Mesothelial cell of epicardium (in vitro differentiated cells): Measurements from ENCODE around the gene TAAR5. TPM values are rescaled to one million over a fixed set of nuclear protein-coding genes. Genes with fewer than 3 reads are reported as not detected.

Experiments
- DNase-seq, 2 experiments: peaks; one replicate each; pipeline ENCODE4 v3.0.0; 2021; ENCODE audit warnings: low spot score in 2 of 2; ENCODE audit not compliant: unreplicated experiment in 2 of 2
- H3K27ac Mint-ChIP-seq: 2 replicates; pipeline ENCODE4 v1.8.0; 2021; ENCODE audit warnings: mixed read lengths
- H3K27me3 Mint-ChIP-seq: 2 replicates; pipeline ENCODE4 v1.8.0; 2021; ENCODE audit warnings: low read depth, mixed read lengths
- H3K36me3 Mint-ChIP-seq: 2 replicates; pipeline ENCODE4 v1.8.0; 2021; ENCODE audit warnings: mixed read lengths
- H3K4me1 Mint-ChIP-seq: 2 replicates; pipeline ENCODE4 v1.8.0; 2021; ENCODE audit warnings: mixed read lengths
- H3K4me3 Mint-ChIP-seq: 2 replicates; pipeline ENCODE4 v1.8.0; 2021; ENCODE audit warnings: mild to moderate bottlenecking, moderate library complexity, mixed read lengths
- H3K9me3 Mint-ChIP-seq: 2 replicates; pipeline ENCODE4 v1.8.0; 2021; ENCODE audit warnings: mixed read lengths
- total RNA-seq: library from RNA; stranded (reverse); gene quantifications from 3 replicates; pipeline ENCODE4 v1.2.1, GENCODE V29; 2021
- TF ChIP-seq, protein P1 (sequence below): fragments of 200-600 bp; sonication (generic); IDR thresholded peaks from one replicate; pipeline ENCODE4 v1.5.0; 2021; ENCODE audit warnings: antibody characterized with exemption; ENCODE audit not compliant: unreplicated experiment

Gene TAAR5
- total RNA-seq, 1 donor from 2014 or later: not detected

DNA sequence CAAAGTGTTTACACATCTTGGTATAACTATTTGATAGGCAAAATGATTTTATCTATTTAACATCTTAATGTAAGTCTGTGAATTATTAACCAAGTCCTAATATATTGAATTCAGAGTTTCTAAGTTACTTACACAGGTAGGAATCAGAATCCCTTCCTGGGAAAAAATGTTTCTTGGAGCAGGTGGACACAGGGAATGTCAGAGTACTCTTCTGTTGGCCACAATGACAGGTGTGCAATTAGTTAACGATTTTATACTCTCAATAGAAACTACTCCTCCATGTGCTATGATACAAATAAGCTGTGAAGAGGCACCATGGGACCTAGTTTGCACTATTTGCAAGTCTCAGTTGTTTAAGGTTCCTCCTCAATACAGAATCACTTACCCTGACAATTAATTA lies 821 bp upstream of the TAAR5 start:
- TF ChIP-seq, protein P1, sequence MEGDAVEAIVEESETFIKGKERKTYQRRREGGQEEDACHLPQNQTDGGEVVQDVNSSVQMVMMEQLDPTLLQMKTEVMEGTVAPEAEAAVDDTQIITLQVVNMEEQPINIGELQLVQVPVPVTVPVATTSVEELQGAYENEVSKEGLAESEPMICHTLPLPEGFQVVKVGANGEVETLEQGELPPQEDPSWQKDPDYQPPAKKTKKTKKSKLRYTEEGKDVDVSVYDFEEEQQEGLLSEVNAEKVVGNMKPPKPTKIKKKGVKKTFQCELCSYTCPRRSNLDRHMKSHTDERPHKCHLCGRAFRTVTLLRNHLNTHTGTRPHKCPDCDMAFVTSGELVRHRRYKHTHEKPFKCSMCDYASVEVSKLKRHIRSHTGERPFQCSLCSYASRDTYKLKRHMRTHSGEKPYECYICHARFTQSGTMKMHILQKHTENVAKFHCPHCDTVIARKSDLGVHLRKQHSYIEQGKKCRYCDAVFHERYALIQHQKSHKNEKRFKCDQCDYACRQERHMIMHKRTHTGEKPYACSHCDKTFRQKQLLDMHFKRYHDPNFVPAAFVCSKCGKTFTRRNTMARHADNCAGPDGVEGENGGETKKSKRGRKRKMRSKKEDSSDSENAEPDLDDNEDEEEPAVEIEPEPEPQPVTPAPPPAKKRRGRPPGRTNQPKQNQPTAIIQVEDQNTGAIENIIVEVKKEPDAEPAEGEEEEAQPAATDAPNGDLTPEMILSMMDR: no peak
- Mint-ChIP-seq H3K4me3 (no peak overlapping the region), H3K27ac (no peak overlapping the region), H3K9me3 (no peaks in the 10 kb centered on the region), H3K36me3 (no peaks in the 10 kb centered on the region), H3K4me1 (no peaks in the 10 kb centered on the region), H3K27me3 (peaks cover 14% of the 10 kb centered on the region)
- no peak for DNase-seq

DNA sequence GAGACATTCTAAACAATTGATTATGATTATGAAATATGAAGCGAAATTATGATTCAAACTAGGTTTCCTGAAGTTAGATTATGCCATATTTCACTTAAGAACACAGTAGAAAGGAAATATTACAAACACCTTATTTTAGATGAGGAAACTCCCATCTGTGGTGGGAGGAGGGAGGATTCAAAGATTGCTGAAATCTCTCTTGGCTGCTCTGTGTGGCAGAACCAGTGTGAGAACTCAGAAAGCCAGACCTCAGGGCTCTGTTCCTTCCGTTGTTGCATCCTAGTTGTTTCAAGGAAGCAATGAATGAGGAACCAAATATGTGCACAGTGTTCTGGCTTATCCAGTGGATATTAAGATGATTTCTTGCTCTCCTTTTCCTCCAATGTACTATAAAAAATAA lies 2.1 kb downstream of the TAAR5 start:
- Mint-ChIP-seq H3K4me3 (no peak overlapping the region), H3K9me3 (no peaks in the 10 kb centered on the region), H3K4me1 (no peaks in the 10 kb centered on the region), H3K27ac (no peak overlapping the region), H3K27me3 (peaks cover 14% of the 10 kb centered on the region), H3K36me3 (no peaks in the 10 kb centered on the region)
- TF ChIP-seq, protein P1: no peak
- DNase-seq: no peak

DNA sequence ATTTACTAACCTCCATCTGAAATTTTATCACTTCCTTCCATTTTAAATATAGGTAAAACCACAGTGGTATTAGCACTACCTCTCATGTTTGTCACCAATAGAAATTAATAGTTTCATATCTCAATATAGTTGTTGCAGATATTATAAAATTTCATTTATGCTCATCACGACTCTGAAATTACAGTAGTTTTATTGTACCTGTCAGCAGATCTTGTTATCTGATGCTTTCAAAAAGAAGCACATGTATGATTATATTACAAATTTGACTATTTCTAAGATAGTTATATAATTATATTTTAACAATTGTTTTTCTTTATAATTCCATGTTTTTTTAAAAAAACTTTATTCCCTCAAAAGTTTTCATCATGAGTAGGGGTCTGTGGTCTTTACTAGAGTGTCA lies 4.8 kb downstream of the TAAR5 start:
- Mint-ChIP-seq H3K9me3 (peaks cover 5% of the 10 kb centered on the region), H3K27ac (no peak overlapping the region), H3K27me3 (peaks cover 11% of the 10 kb centered on the region), H3K36me3 (no peaks in the 10 kb centered on the region), H3K4me1 (no peaks in the 10 kb centered on the region), H3K4me3 (no peak overlapping the region)
- no peak for DNase-seq
- TF ChIP-seq, protein P1: no peak

DNA sequence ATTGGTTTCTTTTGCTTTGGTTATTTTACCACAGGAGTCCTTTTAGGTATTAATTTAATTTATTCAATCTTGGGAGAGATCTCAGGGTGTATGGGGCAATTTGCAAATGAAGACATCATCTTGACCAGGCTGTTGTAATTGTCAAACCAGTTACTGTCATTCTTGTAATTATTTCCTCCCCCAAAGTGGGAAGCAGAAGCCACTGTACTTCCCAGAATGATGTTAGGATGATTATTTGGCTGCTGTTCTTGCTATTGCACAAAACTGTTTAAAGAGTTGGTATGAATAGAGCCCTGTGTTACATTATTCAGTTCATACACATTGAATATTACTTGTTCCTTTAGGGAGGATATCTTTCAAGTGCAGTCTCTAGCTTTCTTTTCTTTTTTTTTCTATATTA lies 17.8 kb downstream of the TAAR5 start:
- no peak overlapping the region for H3K27ac Mint-ChIP-seq
- DNase-seq: no peak
- TF ChIP-seq, protein P1: no peak
- peaks cover 2% of the 10 kb centered on the region for H3K4me1 Mint-ChIP-seq
- H3K9me3 Mint-ChIP-seq: no peaks in the 10 kb centered on the region
- no peaks in the 10 kb centered on the region for H3K36me3 Mint-ChIP-seq
- H3K27me3 Mint-ChIP-seq: peaks cover 15% of the 10 kb centered on the region
- no peak overlapping the region for H3K4me3 Mint-ChIP-seq

DNA sequence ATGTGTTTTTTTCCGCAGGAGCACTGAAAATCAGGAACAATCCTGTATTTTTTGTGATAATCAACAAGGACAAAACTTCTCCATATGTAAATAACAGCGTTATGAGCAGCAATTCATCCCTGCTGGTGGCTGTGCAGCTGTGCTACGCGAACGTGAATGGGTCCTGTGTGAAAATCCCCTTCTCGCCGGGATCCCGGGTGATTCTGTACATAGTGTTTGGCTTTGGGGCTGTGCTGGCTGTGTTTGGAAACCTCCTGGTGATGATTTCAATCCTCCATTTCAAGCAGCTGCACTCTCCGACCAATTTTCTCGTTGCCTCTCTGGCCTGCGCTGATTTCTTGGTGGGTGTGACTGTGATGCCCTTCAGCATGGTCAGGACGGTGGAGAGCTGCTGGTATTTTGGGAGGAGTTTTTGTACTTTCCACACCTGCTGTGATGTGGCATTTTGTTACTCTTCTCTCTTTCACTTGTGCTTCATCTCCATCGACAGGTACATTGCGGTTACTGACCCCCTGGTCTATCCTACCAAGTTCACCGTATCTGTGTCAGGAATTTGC lies 19.2 kb downstream of the TAAR5 start, which contains the start of gene TAAR6:
Gene TAAR6, plus strand, starts transcription at position 102 of the 557 bp plus-strand sequence. Its CDS starts 0 bp downstream, at position 102.
- H3K9me3 Mint-ChIP-seq: no peaks in the 10 kb centered on the region
- peaks cover 2% of the 10 kb centered on the region for H3K4me1 Mint-ChIP-seq
- TF ChIP-seq, protein P1: no peak
- no peaks in the 10 kb centered on the region for H3K36me3 Mint-ChIP-seq
- H3K27me3 Mint-ChIP-seq: peaks cover 15% of the 10 kb centered on the region
- H3K27ac Mint-ChIP-seq: no peak within 1 kb of the TSS
- H3K4me3 Mint-ChIP-seq: no peak within 1 kb of the TSS
- no peak for DNase-seq

DNA sequence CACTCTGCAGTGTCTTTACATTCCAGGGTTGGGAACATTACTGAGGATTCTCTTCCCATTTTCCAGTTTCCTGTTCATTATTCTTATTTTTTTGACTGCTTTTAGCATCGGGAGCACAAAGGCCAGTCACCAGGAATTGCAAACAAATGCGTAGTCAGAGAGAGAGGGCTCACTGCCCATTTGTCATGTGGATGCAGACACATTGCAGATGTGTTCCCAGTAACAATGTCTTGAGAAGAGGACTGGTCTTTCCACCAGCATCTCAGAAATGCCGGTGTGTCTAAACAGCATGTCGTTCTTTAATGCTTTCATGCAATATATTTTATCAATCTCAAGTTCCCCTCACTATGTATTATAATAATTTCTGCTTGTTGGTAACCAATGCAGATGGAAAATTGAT lies 20.4 kb downstream of the TAAR5 start:
- Mint-ChIP-seq H3K9me3 (no peaks in the 10 kb centered on the region), H3K36me3 (no peaks in the 10 kb centered on the region), H3K4me1 (peaks cover 2% of the 10 kb centered on the region), H3K27ac (no peak overlapping the region), H3K27me3 (peaks cover 16% of the 10 kb centered on the region), H3K4me3 (no peak overlapping the region)
- TF ChIP-seq, protein P1: no peak
- DNase-seq: no peak
